K562 (cell line): Measurements from ENCODE around the gene IL23A. TPM values are rescaled to one million over a fixed set of nuclear protein-coding genes. Genes with fewer than 3 reads are reported as not detected.

Experiments
- ATF1 ChIP-seq, 2 experiments: fragments of 450-650 bp in 1 of 2; IDR thresholded peaks; 2 replicates each; pipeline ENCODE4 v1.6.1; 2016; ENCODE audit warnings: missing compliant biosample characterization in 1 of 2, missing genetic modification characterization in 1 of 2
- FOXA1 ChIP-seq: fragments of 450-650 bp; IDR thresholded peaks from 2 replicates; pipeline ENCODE4 v1.6.1; 2016; ENCODE audit warnings: mild to moderate bottlenecking, borderline replicate concordance
- HMG20B ChIP-seq: fragments of 250-450 bp; sonication (Bioruptor Pico); IDR thresholded peaks from 2 replicates; pipeline ENCODE4 v1.5.0; 2021; ENCODE audit warnings: mild to moderate bottlenecking
- PHF8 ChIP-seq: fragments of 200-600 bp; sonication (generic); IDR thresholded peaks from 2 replicates; pipeline ENCODE4 v1.6.1; 2012; ENCODE audit warnings: mixed run types, mild to moderate bottlenecking, inconsistent platforms, low read length, moderate library complexity, borderline replicate concordance
- PYGO2 ChIP-seq: fragments of 450-650 bp; IDR thresholded peaks from 2 replicates; pipeline ENCODE4 v1.6.1; 2016; ENCODE audit warnings: mild to moderate bottlenecking, missing genetic modification characterization, moderate library complexity, missing compliant biosample characterization
- RUNX1 ChIP-seq: sonication (generic); IDR thresholded peaks from 2 replicates; pipeline ENCODE4 v1.6.1; 2016; ENCODE audit warnings: antibody characterized with exemption, low read depth
- YBX1 ChIP-seq: fragments of 450-650 bp; IDR thresholded peaks from 2 replicates; pipeline ENCODE4 v1.7.1; 2016; ENCODE audit warnings: mild to moderate bottlenecking
- ZFP36 ChIP-seq: fragments of 150-350 bp; IDR thresholded peaks from 2 replicates; pipeline ENCODE4 v1.6.1; 2018; ENCODE audit warnings: low read length, low read depth; ENCODE audit not compliant: partially characterized antibody
- ZNF217 ChIP-seq: sonication (generic); formaldehyde crosslinking; IDR thresholded peaks from 2 replicates; pipeline ENCODE4 v1.8.0; 2022; ENCODE audit warnings: mild to moderate bottlenecking, missing genetic modification reagents
- polyA plus RNA-seq, 8 experiments: library from polyadenylated mRNA; depleted of rRNA in 4 of 8; stranded (reverse) in 5 of 8; unstranded in 3 of 8; fragments of >200 nt; fragmentation: Nextera tagmentation in 2 of 8; fragmentation: Illumina TruSeq in 1 of 8; extraction: Ambion mirVana in 2 of 8; extraction: Trizol in 1 of 8; gene quantifications; 2 replicates each; pipeline versions ENCODE4 v1.2.1 to v1.2.3, GENCODE V29; 2011 to 2014; ENCODE audit warnings: inconsistent platforms in 1 of 8, missing spikeins in 1 of 8
- total RNA-seq, 7 experiments: library from RNA; depleted of rRNA in 6 of 7; stranded (reverse); fragments of >200 nt in 6 of 7; fragmentation: Illumina TruSeq in 2 of 7; extraction: Trizol in 2 of 7; gene quantifications; 2 replicates each; pipeline versions ENCODE4 v1.2.1 to v1.2.3, GENCODE V29; 2011 to 2021; ENCODE audit warnings: low replicate concordance in 1 of 7
- TF ChIP-seq, protein P1 (sequence below): fragments of 450-650 bp; IDR thresholded peaks from 2 replicates; pipeline ENCODE4 v1.6.1; 2016; ENCODE audit warnings: borderline replicate concordance
- TF ChIP-seq, protein P2 (sequence below): fragments of 450-650 bp; IDR thresholded peaks from 2 replicates; pipeline ENCODE4 v1.6.1; 2017; ENCODE audit warnings: mild to moderate bottlenecking, moderate library complexity
- TF ChIP-seq, protein P3 (sequence below), 2 experiments: IDR thresholded peaks; 2 replicates each; pipeline ENCODE4 v1.6.1; 2011; ENCODE audit warnings: borderline replicate concordance in 1 of 2, control low read depth in 1 of 2, low read depth in 1 of 2, low read length in 1 of 2, mild to moderate bottlenecking in 1 of 2, mixed read lengths in 1 of 2, moderate library complexity in 1 of 2; ENCODE audit not compliant: insufficient read depth in 1 of 2, insufficient read length in 1 of 2, poor library complexity in 1 of 2, severe bottlenecking in 1 of 2; ENCODE audit errors: extremely low read depth in 1 of 2
- TF ChIP-seq, protein P4 (sequence below): IDR thresholded peaks from 2 replicates; pipeline ENCODE4 v1.6.1; 2011; ENCODE audit warnings: borderline replicate concordance, low read depth, mild to moderate bottlenecking, moderate library complexity, low read length; ENCODE audit not compliant: insufficient read depth, poor library complexity, severe bottlenecking
- TF ChIP-seq, protein P5 (sequence below), 3 experiments: fragments of 200-800 bp in 1 of 3; sonication (Bioruptor generic) in 1 of 3; sonication (generic) in 1 of 3; formaldehyde crosslinking in 1 of 3; IDR thresholded peaks; 2 replicates each; pipeline versions ENCODE4 v1.6.1 to v1.8.0; 2016 to 2022; ENCODE audit warnings: mild to moderate bottlenecking in 2 of 3, missing compliant biosample characterization in 2 of 3, missing genetic modification characterization in 2 of 3, missing genetic modification reagents in 1 of 3
- TF ChIP-seq, protein P6 (sequence below): fragments of 250-450 bp; sonication (Bioruptor Pico); IDR thresholded peaks from 2 replicates; pipeline ENCODE4 v1.4.0; 2020; ENCODE audit warnings: mild to moderate bottlenecking

The IL23A gene
- total and polyA plus RNA-seq, 9 of the 15 experiments (the other 6 are each of a cell fraction or from before 2014, with no cell fraction given) = 4.4 to 37.2 (median 9.6) TPM

DNA sequence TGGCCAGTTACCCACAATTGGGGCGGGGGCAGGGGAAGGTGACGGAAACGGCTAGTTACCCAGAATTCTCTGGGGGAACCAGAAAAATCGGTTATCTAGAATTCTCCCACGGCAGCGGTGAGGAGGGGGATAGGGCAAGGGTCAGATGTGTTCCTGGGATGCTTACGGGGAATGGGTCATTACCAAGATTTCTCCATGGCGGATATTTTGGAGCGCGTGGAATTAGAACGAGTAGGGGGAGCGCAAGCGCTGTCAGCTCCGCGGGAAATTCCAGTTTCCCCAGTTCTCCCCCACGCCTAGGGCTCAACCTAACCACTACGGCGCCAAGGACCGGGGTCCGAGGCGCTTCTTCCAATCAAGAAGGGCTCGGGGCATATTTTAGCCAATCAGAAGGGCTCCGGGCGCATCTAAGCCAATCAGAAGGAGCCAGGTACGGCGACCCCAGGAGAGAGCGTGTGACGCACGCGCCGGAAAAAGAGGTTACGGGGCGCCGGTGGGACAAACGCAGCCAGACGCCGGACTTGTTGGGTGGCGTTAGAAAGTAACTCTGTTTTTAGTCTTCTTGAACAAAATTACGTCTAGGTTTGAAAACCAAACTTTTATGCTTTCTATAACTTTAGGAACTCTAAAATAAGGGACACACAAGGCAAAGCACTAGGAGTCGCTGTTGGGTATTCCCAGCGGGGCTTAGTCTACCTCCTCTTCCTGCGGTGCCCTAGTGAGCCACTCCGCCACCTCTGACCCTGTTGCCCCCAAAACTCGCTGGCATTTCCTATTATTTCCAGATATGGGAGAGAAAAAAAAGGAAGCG is 4.8 kb upstream of the IL23A start, which contains the start of gene PAN2 (continued):
- TF ChIP-seq, protein P1, sequence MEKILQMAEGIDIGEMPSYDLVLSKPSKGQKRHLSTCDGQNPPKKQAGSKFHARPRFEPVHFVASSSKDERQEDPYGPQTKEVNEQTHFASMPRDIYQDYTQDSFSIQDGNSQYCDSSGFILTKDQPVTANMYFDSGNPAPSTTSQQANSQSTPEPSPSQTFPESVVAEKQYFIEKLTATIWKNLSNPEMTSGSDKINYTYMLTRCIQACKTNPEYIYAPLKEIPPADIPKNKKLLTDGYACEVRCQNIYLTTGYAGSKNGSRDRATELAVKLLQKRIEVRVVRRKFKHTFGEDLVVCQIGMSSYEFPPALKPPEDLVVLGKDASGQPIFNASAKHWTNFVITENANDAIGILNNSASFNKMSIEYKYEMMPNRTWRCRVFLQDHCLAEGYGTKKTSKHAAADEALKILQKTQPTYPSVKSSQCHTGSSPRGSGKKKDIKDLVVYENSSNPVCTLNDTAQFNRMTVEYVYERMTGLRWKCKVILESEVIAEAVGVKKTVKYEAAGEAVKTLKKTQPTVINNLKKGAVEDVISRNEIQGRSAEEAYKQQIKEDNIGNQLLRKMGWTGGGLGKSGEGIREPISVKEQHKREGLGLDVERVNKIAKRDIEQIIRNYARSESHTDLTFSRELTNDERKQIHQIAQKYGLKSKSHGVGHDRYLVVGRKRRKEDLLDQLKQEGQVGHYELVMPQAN = 0 out of 2 replicates have a peak, but pooled peaks have one; percentile 4
- TF ChIP-seq HMG20B (CRISPR knock-in tag) (no peak), ZFP36 (no peak), RUNX1 (no peak), ZNF217 (CRISPR knock-in tag) (no peak), ATF1 (CRISPR knock-in tag; IDR thresholded peaks at IDR 0.05) (0 out of 2 replicates have a peak, but pooled peaks have one; percentile 39), ATF1 (tag; IDR thresholded peaks at IDR 0.05) (peak; percentile 97), FOXA1 (no peak), YBX1 (no peak), PYGO2 (tag) (peak; percentile 10; the same call in 1 of the 2 replicates), PHF8 (peak; percentile 77; the same call in 1 of the 2 replicates)
- TF ChIP-seq, protein P2, sequence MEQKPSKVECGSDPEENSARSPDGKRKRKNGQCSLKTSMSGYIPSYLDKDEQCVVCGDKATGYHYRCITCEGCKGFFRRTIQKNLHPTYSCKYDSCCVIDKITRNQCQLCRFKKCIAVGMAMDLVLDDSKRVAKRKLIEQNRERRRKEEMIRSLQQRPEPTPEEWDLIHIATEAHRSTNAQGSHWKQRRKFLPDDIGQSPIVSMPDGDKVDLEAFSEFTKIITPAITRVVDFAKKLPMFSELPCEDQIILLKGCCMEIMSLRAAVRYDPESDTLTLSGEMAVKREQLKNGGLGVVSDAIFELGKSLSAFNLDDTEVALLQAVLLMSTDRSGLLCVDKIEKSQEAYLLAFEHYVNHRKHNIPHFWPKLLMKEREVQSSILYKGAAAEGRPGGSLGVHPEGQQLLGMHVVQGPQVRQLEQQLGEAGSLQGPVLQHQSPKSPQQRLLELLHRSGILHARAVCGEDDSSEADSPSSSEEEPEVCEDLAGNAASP = no peak
- TF ChIP-seq, protein P3, sequence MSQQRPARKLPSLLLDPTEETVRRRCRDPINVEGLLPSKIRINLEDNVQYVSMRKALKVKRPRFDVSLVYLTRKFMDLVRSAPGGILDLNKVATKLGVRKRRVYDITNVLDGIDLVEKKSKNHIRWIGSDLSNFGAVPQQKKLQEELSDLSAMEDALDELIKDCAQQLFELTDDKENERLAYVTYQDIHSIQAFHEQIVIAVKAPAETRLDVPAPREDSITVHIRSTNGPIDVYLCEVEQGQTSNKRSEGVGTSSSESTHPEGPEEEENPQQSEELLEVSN (IDR thresholded peaks at IDR 0.05; ENCODE audit: borderline replicate concordance in 1 of 2, extremely low read depth in 1 of 2, insufficient read depth in 1 of 2, insufficient read length in 1 of 2, low read depth in 1 of 2, low read length in 1 of 2, poor library complexity in 1 of 2, severe bottlenecking in 1 of 2) = peak; percentile 85 to 93
- TF ChIP-seq, protein P4, sequence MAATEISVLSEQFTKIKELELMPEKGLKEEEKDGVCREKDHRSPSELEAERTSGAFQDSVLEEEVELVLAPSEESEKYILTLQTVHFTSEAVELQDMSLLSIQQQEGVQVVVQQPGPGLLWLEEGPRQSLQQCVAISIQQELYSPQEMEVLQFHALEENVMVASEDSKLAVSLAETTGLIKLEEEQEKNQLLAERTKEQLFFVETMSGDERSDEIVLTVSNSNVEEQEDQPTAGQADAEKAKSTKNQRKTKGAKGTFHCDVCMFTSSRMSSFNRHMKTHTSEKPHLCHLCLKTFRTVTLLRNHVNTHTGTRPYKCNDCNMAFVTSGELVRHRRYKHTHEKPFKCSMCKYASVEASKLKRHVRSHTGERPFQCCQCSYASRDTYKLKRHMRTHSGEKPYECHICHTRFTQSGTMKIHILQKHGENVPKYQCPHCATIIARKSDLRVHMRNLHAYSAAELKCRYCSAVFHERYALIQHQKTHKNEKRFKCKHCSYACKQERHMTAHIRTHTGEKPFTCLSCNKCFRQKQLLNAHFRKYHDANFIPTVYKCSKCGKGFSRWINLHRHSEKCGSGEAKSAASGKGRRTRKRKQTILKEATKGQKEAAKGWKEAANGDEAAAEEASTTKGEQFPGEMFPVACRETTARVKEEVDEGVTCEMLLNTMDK = no peak
- TF ChIP-seq, protein P5, sequence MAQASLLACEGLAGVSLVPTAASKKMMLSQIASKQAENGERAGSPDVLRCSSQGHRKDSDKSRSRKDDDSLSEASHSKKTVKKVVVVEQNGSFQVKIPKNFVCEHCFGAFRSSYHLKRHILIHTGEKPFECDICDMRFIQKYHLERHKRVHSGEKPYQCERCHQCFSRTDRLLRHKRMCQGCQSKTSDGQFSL (CRISPR knock-in tag; IDR thresholded peaks at IDR 0.05) = peak; percentile 69; the same call in 1 of the 2 replicates
- TF ChIP-seq, protein P5 (tag; IDR thresholded peaks at IDR 0.05) = peak in 1 of 2 experiments; percentile 76; a peak in 2 of 4 replicates
- TF ChIP-seq, protein P6, sequence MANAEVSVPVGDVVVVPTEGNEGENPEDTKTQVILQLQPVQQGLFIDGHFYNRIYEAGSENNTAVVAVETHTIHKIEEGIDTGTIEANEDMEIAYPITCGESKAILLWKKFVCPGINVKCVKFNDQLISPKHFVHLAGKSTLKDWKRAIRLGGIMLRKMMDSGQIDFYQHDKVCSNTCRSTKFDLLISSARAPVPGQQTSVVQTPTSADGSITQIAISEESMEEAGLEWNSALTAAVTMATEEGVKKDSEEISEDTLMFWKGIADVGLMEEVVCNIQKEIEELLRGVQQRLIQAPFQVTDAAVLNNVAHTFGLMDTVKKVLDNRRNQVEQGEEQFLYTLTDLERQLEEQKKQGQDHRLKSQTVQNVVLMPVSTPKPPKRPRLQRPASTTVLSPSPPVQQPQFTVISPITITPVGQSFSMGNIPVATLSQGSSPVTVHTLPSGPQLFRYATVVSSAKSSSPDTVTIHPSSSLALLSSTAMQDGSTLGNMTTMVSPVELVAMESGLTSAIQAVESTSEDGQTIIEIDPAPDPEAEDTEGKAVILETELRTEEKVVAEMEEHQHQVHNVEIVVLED = peak; percentile 82
